Right lobe of liver (tissue), 6 donors: ENCODE measurements around the gene GNB3. TPM values are rescaled to one million over a fixed set of nuclear protein-coding genes. Genes with fewer than 3 reads are reported as not detected.

ENCODE experiments used
- ATAC-seq, 4 donors: fragments of 200-7000 bp; cut with Tn5 transposase; one replicate each; pipeline ENCODE4 v1.9.1; 2020; ENCODE audit warnings: mild to moderate bottlenecking in 4 of 4, moderate library complexity in 4 of 4
- DNase-seq, 3 donors: peaks; one replicate each; pipeline ENCODE4 v3.0.0-alpha.2; 2020
- H3K27ac ChIP-seq, 3 donors: fragments of 200-600 bp; one replicate each; pipeline ENCODE4 v1.8.0; 2022
- H3K27me3 ChIP-seq, 2 donors: fragments of 200-600 bp; one replicate each; pipeline ENCODE4 v1.8.0; 2022
- H3K36me3 ChIP-seq, 4 donors: fragments of 200-600 bp; sonication (generic) in 1 of 4; one replicate each; pipeline versions ENCODE4 v1.5.1 to v1.8.0; 2017 to 2022; ENCODE audit warnings: control low read depth in 1 of 4
- H3K4me1 ChIP-seq, 4 donors: fragments of 200-600 bp; sonication (generic) in 1 of 4; one replicate each; pipeline versions ENCODE4 v1.5.1 to v1.8.0; 2017 to 2022; ENCODE audit warnings: control low read depth in 1 of 4
- H3K4me3 ChIP-seq, 3 donors: fragments of 200-600 bp; one replicate each; pipeline ENCODE4 v1.8.0; 2022
- H3K9me3 ChIP-seq, 4 donors: fragments of 200-600 bp; sonication (generic) in 1 of 4; one replicate each; pipeline versions ENCODE4 v1.5.1 to v1.8.0; 2017 to 2022; ENCODE audit warnings: control low read depth in 1 of 4
- CTCF ChIP-seq, 4 donors: fragments of 200-600 bp in 3 of 4; fragments of 450-650 bp in 1 of 4; IDR thresholded peaks; one replicate each; pipeline versions ENCODE4 v1.5.1 to v1.8.0; 2016 to 2022; ENCODE audit warnings: antibody characterized with exemption in 4 of 4, mild to moderate bottlenecking in 2 of 4
- POLR2A ChIP-seq: fragments of 450-650 bp; IDR thresholded peaks from one replicate; pipeline ENCODE4 v1.6.1; 2017; ENCODE audit warnings: antibody characterized with exemption, mild to moderate bottlenecking
- WGBS: methylation state at CpG from one replicate; pipeline ENCODE4 v1.1.6; 2018; ENCODE audit warnings: low coverage, low lambda C conversion rate; ENCODE audit not compliant: insufficient coverage; ENCODE audit errors: missing lambda C conversion rate; 5-methylcytosine and 5-hydroxymethylcytosine counted together
- intact Hi-C, 2 donors: fragments of 100-400 bp; cut with DNase I; formaldehyde crosslinking; loops; one replicate each; pipeline versions ENCODE4 v1.11.2 to v1.14.1; 2022
- total RNA-seq, 6 experiments: library from RNA; depleted of rRNA in 2 of 6; stranded (reverse); fragments of >200 nt in 2 of 6; fragmentation: NEBNext Ultra II Directional in 3 of 6; extraction: Animal tissue kit (Norgen Biotek cat#: 25700) in 3 of 6; gene quantifications; one replicate each; pipeline versions ENCODE4 v1.1.0 to v1.2.4, GENCODE V29; 2016 to 2023
- donor health status: DM: no; HTN: yes; CAD: no.
- donor health status: DM: no; HTN: no; CAD: no.
- donor health status: DM: no; HTN: no; CAD: no.
- donor health status: DM: no; HTN: yes; CAD: no.
- donor health status: DM: no; HTN: yes; CAD: no.

The GNB3 gene
- total RNA-seq, 6 experiments from 2014 or later = 0.17 to 0.51 (median 0.43) TPM; not detected in 2

GRCh38 chr12:6833189-6833890, 7.4 kb upstream of the GNB3 start:
- WGBS = 78% methylated on average over 4 of the region's 6 CpGs
- TF ChIP-seq CTCF (IDR thresholded peaks at IDR 0.05) = no peak
- TF ChIP-seq POLR2A = no peak
- Histone ChIP-seq H3K9me3 (no peaks in the 10 kb centered on the region), H3K4me1 (peaks cover 0 to 5% (median 0%) of the 10 kb centered on the region in 4 donors), H3K4me3 (no peak overlapping the region), H3K36me3 (no peaks in the 10 kb centered on the region), H3K27ac (no peak overlapping the region), H3K27me3 (no peaks in the 10 kb centered on the region)
- DNase-seq = no peak
- intact Hi-C loops = loop anchor here in 1 of 2 donors (10.0 kb wide), 1 partner anchor 209 kb away; no protein-coding TSS in a partner anchor
- ATAC-seq = no peak

GRCh38 chr12:6834254-6834653, 6.5 kb upstream of the GNB3 start:
- TF ChIP-seq POLR2A = no peak
- no peak for TF ChIP-seq CTCF (IDR thresholded peaks at IDR 0.05)
- no peaks in the 10 kb centered on the region for H3K4me1 ChIP-seq
- intact Hi-C loops = loop anchor here in 1 of 2 donors (10.0 kb wide), 1 partner anchor 209 kb away; no protein-coding TSS in a partner anchor

GRCh38 chr12:6834873-6835272, 5.9 kb upstream of the GNB3 start:
- Histone ChIP-seq H3K9me3 (no peaks in the 10 kb centered on the region), H3K36me3 (no peaks in the 10 kb centered on the region), H3K4me3 (no peak overlapping the region), H3K4me1 (no peaks in the 10 kb centered on the region), H3K27me3 (no peaks in the 10 kb centered on the region), H3K27ac (no peak overlapping the region)
- WGBS = 72% methylated on average over 5 of the region's 5 CpGs
- ATAC-seq (no peak), DNase-seq (no peak)
- intact Hi-C loops = loop anchor here in 1 of 2 donors (5.0 to 10.0 kb wide), 2 partner anchors 103 to 210 kb away; no protein-coding TSS in a partner anchor
- TF ChIP-seq CTCF (IDR thresholded peaks at IDR 0.05) (no peak), POLR2A (no peak)

More at GRCh38 chr12:6834254-6834653, 6.5 kb upstream of the GNB3 start:
- no peaks in the 10 kb centered on the region for H3K36me3 ChIP-seq
- no peak overlapping the region for H3K27ac ChIP-seq
- H3K9me3 ChIP-seq = no peaks in the 10 kb centered on the region
- WGBS = 64% methylated on average over 1 of the region's 1 CpG
- no peak for ATAC-seq
- H3K27me3 ChIP-seq = no peaks in the 10 kb centered on the region
- no peak overlapping the region for H3K4me3 ChIP-seq
- no peak for DNase-seq

GRCh38 chr12:6836851-6837250, 3.9 kb upstream of the GNB3 start:
- Histone ChIP-seq H3K4me3 (no peak overlapping the region), H3K4me1 (no peaks in the 10 kb centered on the region), H3K9me3 (no peaks in the 10 kb centered on the region), H3K27ac (no peak overlapping the region), H3K36me3 (no peaks in the 10 kb centered on the region), H3K27me3 (no peaks in the 10 kb centered on the region)
- DNase-seq (no peak), ATAC-seq (no peak)
- 49% methylated on average over 3 of the region's 16 CpGs for WGBS
- TF ChIP-seq POLR2A (no peak), CTCF (IDR thresholded peaks at IDR 0.05) (no peak)
- intact Hi-C loops = loop anchor here in 1 of 2 donors (5.0 to 10.0 kb wide), 2 partner anchors 105 to 212 kb away; no protein-coding TSS in a partner anchor
